ENCODE measurements around the gene SH2D3C. TPM values are rescaled to one million over a fixed set of nuclear protein-coding genes. Genes with fewer than 3 reads are reported as not detected.

Gene SH2D3C
- polyA plus RNA-seq, 1 donor from 2014 or later, result 14.5 TPM

- no peaks in the 10 kb centered on the region for H3K9me3 ChIP-seq (ENCODE audit: low read length)
- H3K36me3 ChIP-seq (ENCODE audit: insufficient read depth, low read length), result no peaks in the 10 kb centered on the region
- no peaks in the 10 kb centered on the region for H3F3A ChIP-seq (ENCODE audit: insufficient read depth, low read length, poor library complexity, severe bottlenecking)
- no peaks in the 10 kb centered on the region for H3K9me2 ChIP-seq (ENCODE audit: insufficient read depth, low read length)
- no peaks in the 10 kb centered on the region for H4K20me1 ChIP-seq (ENCODE audit: insufficient read depth)
- TF ChIP-seq REST (IDR thresholded peaks at IDR 0.05; ENCODE audit: borderline replicate concordance) (no peak), EP300 (conservative IDR thresholded peaks at IDR 0.05; ENCODE audit: poor library complexity, severe bottlenecking) (no peak), CTCF (IDR thresholded peaks at IDR 0.05; ENCODE audit: poor library complexity, severe bottlenecking) (no peak), TAF1 (IDR thresholded peaks at IDR 0.05; ENCODE audit: low read depth) (no peak), EZH2 (IDR thresholded peaks at IDR 0.05; ENCODE audit: borderline replicate concordance, insufficient read depth, low read length, poor library complexity, severe bottlenecking) (no peak), SMC3 (conservative IDR thresholded peaks at IDR 0.05; ENCODE audit: poor library complexity) (no peak), RAD21 (conservative IDR thresholded peaks at IDR 0.05) (no peak), MXI1 (conservative IDR thresholded peaks at IDR 0.05; ENCODE audit: poor library complexity, severe bottlenecking) (no peak), POLR2AphosphoS5 (IDR thresholded peaks at IDR 0.05) (no peak)
- no peaks in the 10 kb centered on the region for H3K27me3 ChIP-seq (ENCODE audit: insufficient read depth, low read depth, low read length)
- no peak overlapping the region for H3K4me3 ChIP-seq (ENCODE audit: low read length)
- no peak overlapping the region for H2AFZ ChIP-seq (ENCODE audit: low read depth, low read length)
- peaks cover 3% of the 10 kb centered on the region for H3K79me2 ChIP-seq (replicated peaks; ENCODE audit: insufficient read depth, low read length)
- H3K9ac ChIP-seq (ENCODE audit: low read length), result no peak overlapping the region
- no peak overlapping the region for H3K4me2 ChIP-seq (ENCODE audit: low read length)
- H3K27ac ChIP-seq (ENCODE audit: low read length), result no peak overlapping the region
Measured at GRCh38 chr9:127732444-127732843, 46.0 kb downstream of the SH2D3C start.

GRCh38 chr9:127731938-127732337 is 46.5 kb downstream of the SH2D3C start:
- no peak overlapping the region for H3K4me3 ChIP-seq (ENCODE audit: low read length)
- no peaks in the 10 kb centered on the region for H3K9me3 ChIP-seq (ENCODE audit: low read length)
- H3K9me2 ChIP-seq (ENCODE audit: insufficient read depth, low read length), result no peaks in the 10 kb centered on the region
- no peak for TF ChIP-seq TAF1 (IDR thresholded peaks at IDR 0.05; ENCODE audit: low read depth)
- TF ChIP-seq SMC3 (conservative IDR thresholded peaks at IDR 0.05; ENCODE audit: poor library complexity), result no peak
- TF ChIP-seq EP300 (conservative IDR thresholded peaks at IDR 0.05; ENCODE audit: poor library complexity, severe bottlenecking), result no peak
- TF ChIP-seq RAD21 (conservative IDR thresholded peaks at IDR 0.05), result no peak
- H3K79me2 ChIP-seq (replicated peaks; ENCODE audit: insufficient read depth, low read length), result peaks cover 3% of the 10 kb centered on the region
- H2AFZ ChIP-seq (ENCODE audit: low read depth, low read length), result no peak overlapping the region
- H3K9ac ChIP-seq (ENCODE audit: low read length), result no peak overlapping the region
- no peak overlapping the region for H3K27ac ChIP-seq (ENCODE audit: low read length)
- no peaks in the 10 kb centered on the region for H3F3A ChIP-seq (ENCODE audit: insufficient read depth, low read length, poor library complexity, severe bottlenecking)
- no peaks in the 10 kb centered on the region for H3K36me3 ChIP-seq (ENCODE audit: insufficient read depth, low read length)
- H3K4me2 ChIP-seq (ENCODE audit: low read length), result no peak overlapping the region
- H3K27me3 ChIP-seq (ENCODE audit: insufficient read depth, low read depth, low read length), result no peaks in the 10 kb centered on the region
- H4K20me1 ChIP-seq (ENCODE audit: insufficient read depth), result no peaks in the 10 kb centered on the region
